Prostate gland (tissue), 2 donors: Measurements from ENCODE around the gene NR2F2. TPM values are rescaled to one million over a fixed set of nuclear protein-coding genes. Genes with fewer than 3 reads are reported as not detected.

Source experiments
- DNase-seq: peaks from one replicate; pipeline ENCODE4 v3.0.0-alpha.2; 2019; ENCODE audit warnings: low spot score
- H3K27ac ChIP-seq, 2 donors: fragments of 200-600 bp; sonication (generic); 2 replicates each; pipeline ENCODE4 v1.5.1; 2017 to 2019
- H3K27me3 ChIP-seq: fragments of 200-600 bp; sonication (generic); replicated peaks from 2 replicates; pipeline ENCODE4 v1.5.1; 2019; ENCODE audit not compliant: insufficient read depth
- H3K36me3 ChIP-seq, 2 donors: fragments of 200-600 bp; sonication (generic); 1 replicate in 1 of 2; 2 replicates in 1 of 2; pipeline versions ENCODE4 v1.5.1 to v1.8.1; 2017 to 2019
- H3K4me1 ChIP-seq: fragments of 200-600 bp; sonication (generic); replicated peaks from 2 replicates; pipeline ENCODE4 v1.5.1; 2019
- H3K4me3 ChIP-seq, 2 donors: fragments of 200-600 bp; sonication (generic); 2 replicates each; pipeline ENCODE4 v1.5.1; 2017 to 2019
- H3K9me3 ChIP-seq: fragments of 200-600 bp; sonication (generic); 2 replicates; pipeline ENCODE4 v1.5.1; 2017
- POLR2A ChIP-seq: fragments of 450-650 bp; IDR thresholded peaks from one replicate; pipeline ENCODE4 v1.6.1; 2016; ENCODE audit warnings: antibody characterized with exemption, mild to moderate bottlenecking
- POLR2AphosphoS5 ChIP-seq: sonication (generic); formaldehyde crosslinking; IDR thresholded peaks from one replicate; pipeline ENCODE4 v1.6.1; 2017; ENCODE audit warnings: antibody characterized with exemption
- WGBS: methylation state at CpG from one replicate; pipeline ENCODE4 v1.1.5; 2018; 5-methylcytosine and 5-hydroxymethylcytosine counted together
- intact Hi-C: fragments of 100-400 bp; cut with DNase I; formaldehyde crosslinking; loops from one replicate; pipeline ENCODE4 v1.14.2; 2022
- total RNA-seq, 2 donors: library from RNA; depleted of rRNA; stranded (reverse); fragments of >200 nt; gene quantifications; one replicate each; pipeline ENCODE4 v1.1.0, GENCODE V29; 2016
- TF ChIP-seq, protein P1 (sequence below), 4 experiments: fragments of 200-600 bp in 2 of 4; fragments of 450-650 bp in 2 of 4; sonication (generic) in 2 of 4; IDR thresholded peaks; 1 replicate in 3 of 4; 2 replicates in 1 of 4; pipeline ENCODE4 v1.5.1; 2016 to 2019; ENCODE audit warnings: antibody characterized with exemption in 4 of 4, mild to moderate bottlenecking in 2 of 4, moderate library complexity in 2 of 4

NR2F2 gene
- total RNA-seq, 2 donors from 2014 or later, result 48.7 to 58.1 TPM

GRCh38 chr15:96311256-96311955, 19.1 kb upstream of the NR2F2 start:
- Histone ChIP-seq H3K4me1 (no peaks in the 10 kb centered on the region), H3K9me3 (no peaks in the 10 kb centered on the region), H3K27ac (no peak overlapping the region), H3K27me3 (no peaks in the 10 kb centered on the region), H3K4me3 (no peak overlapping the region), H3K36me3 (no peaks in the 10 kb centered on the region)
- TF ChIP-seq POLR2A, result no peak
- no peak for TF ChIP-seq POLR2AphosphoS5
- TF ChIP-seq, protein P1, sequence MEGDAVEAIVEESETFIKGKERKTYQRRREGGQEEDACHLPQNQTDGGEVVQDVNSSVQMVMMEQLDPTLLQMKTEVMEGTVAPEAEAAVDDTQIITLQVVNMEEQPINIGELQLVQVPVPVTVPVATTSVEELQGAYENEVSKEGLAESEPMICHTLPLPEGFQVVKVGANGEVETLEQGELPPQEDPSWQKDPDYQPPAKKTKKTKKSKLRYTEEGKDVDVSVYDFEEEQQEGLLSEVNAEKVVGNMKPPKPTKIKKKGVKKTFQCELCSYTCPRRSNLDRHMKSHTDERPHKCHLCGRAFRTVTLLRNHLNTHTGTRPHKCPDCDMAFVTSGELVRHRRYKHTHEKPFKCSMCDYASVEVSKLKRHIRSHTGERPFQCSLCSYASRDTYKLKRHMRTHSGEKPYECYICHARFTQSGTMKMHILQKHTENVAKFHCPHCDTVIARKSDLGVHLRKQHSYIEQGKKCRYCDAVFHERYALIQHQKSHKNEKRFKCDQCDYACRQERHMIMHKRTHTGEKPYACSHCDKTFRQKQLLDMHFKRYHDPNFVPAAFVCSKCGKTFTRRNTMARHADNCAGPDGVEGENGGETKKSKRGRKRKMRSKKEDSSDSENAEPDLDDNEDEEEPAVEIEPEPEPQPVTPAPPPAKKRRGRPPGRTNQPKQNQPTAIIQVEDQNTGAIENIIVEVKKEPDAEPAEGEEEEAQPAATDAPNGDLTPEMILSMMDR (IDR thresholded peaks at IDR 0.05), result no peak
- intact Hi-C loops, result no loop called here
- DNase-seq, result no peak
- 54% methylated on average over 5 of the region's 5 CpGs for WGBS

DNA sequence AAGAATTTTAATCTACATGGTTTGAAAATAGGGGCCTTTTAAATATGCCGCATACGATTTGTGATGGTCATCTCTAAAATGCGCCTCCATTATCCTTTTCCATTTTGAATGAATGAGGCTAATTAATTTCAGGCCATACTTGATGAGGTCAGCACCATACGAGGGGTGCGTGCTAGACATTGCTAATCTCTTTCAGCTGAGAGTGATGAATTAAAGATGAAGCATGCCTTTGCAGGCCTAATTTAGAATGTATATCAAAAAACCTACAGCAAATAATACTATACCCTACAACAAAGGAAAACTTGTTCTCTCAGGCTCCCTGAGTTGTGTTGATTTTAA, 18.6 kb upstream of the NR2F2 start:
- no peak for TF ChIP-seq POLR2A
- TF ChIP-seq POLR2AphosphoS5, result no peak
- TF ChIP-seq, protein P1 (IDR thresholded peaks at IDR 0.05), result no peak
- H3K4me3 ChIP-seq, result no peak overlapping the region
- H3K4me1 ChIP-seq, result no peaks in the 10 kb centered on the region
- WGBS, result 93% methylated on average over 5 of the region's 5 CpGs
- no peak for DNase-seq
- H3K9me3 ChIP-seq, result no peaks in the 10 kb centered on the region
- no peaks in the 10 kb centered on the region for H3K27me3 ChIP-seq
- no peak overlapping the region for H3K27ac ChIP-seq
- H3K36me3 ChIP-seq, result no peaks in the 10 kb centered on the region
- intact Hi-C loops, result no loop called here

DNA sequence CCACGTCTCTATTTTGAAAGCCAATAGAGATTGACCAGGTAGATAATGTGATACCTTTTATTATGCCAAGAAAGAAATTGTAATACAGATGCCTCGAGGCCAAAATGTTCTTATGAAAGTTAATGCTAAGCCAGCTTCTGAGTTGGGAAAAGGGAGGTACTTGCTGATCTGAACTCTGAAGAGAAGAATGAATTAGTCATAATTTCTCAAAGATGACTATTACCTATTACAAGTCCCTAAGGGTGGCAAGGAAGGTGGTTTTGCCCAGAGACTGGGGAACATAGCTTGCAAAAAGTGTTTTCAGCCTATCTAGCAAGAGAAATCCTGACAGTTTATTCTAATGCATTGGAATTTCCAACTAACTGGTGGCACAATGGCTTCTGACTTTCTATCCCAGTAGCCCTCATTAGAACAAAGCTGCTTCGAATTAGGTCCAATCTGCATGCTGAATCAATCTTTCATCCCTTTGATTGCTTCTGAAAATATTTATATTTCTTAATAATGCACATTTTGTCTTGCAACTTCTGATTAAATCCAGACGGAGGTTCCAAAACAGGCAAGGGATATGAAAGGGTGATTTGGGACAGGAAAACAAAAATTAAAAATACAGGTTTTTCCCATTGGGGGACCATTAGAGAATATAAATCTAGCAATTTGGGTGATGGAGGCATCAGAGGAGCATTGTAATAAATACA, 17.7 kb upstream of the NR2F2 start:
- Histone ChIP-seq H3K9me3 (no peaks in the 10 kb centered on the region), H3K36me3 (no peaks in the 10 kb centered on the region), H3K27me3 (no peaks in the 10 kb centered on the region), H3K27ac (no peak overlapping the region), H3K4me3 (no peak overlapping the region), H3K4me1 (no peaks in the 10 kb centered on the region)
- intact Hi-C loops, result no loop called here
- WGBS, result 46% methylated on average over 4 of the region's 4 CpGs
- DNase-seq, result no peak
- TF ChIP-seq, protein P1 (IDR thresholded peaks at IDR 0.05), result no peak
- TF ChIP-seq POLR2AphosphoS5 (no peak), POLR2A (no peak)

DNA sequence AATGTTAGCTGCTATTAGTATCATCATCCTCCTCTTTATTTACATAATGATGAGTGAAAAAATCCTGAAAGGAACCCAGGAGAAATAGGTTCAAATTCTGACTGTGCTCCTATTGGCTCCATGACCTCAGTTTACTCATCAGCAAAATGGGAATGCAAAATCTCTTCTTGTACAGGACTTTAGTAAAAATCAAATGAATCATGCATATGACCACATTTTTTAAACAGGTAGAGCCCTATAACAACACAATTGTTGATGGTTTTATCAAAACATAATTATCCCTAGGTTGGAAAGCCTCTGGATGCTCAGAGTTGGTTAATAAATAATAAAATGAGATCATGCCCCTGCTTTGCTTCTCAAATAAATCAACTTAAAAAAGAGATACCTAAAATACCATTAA, 16.0 kb upstream of the NR2F2 start:
- H3K4me1 ChIP-seq, result no peaks in the 10 kb centered on the region
- H3K27me3 ChIP-seq, result no peaks in the 10 kb centered on the region
- no peaks in the 10 kb centered on the region for H3K9me3 ChIP-seq
- TF ChIP-seq POLR2A (no peak), POLR2AphosphoS5 (no peak)
- TF ChIP-seq, protein P1 (IDR thresholded peaks at IDR 0.05), result no peak
- DNase-seq, result no peak
- no peak overlapping the region for H3K27ac ChIP-seq
- no peak overlapping the region for H3K4me3 ChIP-seq
- no peaks in the 10 kb centered on the region for H3K36me3 ChIP-seq
- intact Hi-C loops, result no loop called here

- no peaks in the 10 kb centered on the region for H3K27me3 ChIP-seq
- whole genome bisulfite sequencing, result 65% methylated on average over 1 of the region's 1 CpG
- H3K4me1 ChIP-seq, result no peaks in the 10 kb centered on the region
- no peak overlapping the region for H3K27ac ChIP-seq
- no peaks in the 10 kb centered on the region for H3K9me3 ChIP-seq
- H3K36me3 ChIP-seq, result no peaks in the 10 kb centered on the region
- no peak overlapping the region for H3K4me3 ChIP-seq
- intact Hi-C loops, result no loop called here
- no peak for DNase-seq
- TF ChIP-seq POLR2A (no peak), POLR2AphosphoS5 (no peak)
- TF ChIP-seq, protein P1 (IDR thresholded peaks at IDR 0.05), result no peak
These were observed 15.5 kb upstream of the NR2F2 start for GRCh38 chr15:96314963-96315362.
